ENCODE measurements around the gene PPIL1. TPM values are rescaled to one million over a fixed set of nuclear protein-coding genes. Genes with fewer than 3 reads are reported as not detected.

Gene PPIL1
- total RNA-seq, 3 donors from 2014 or later: 4.5 to 24.7 (median 19.7) TPM

DNA sequence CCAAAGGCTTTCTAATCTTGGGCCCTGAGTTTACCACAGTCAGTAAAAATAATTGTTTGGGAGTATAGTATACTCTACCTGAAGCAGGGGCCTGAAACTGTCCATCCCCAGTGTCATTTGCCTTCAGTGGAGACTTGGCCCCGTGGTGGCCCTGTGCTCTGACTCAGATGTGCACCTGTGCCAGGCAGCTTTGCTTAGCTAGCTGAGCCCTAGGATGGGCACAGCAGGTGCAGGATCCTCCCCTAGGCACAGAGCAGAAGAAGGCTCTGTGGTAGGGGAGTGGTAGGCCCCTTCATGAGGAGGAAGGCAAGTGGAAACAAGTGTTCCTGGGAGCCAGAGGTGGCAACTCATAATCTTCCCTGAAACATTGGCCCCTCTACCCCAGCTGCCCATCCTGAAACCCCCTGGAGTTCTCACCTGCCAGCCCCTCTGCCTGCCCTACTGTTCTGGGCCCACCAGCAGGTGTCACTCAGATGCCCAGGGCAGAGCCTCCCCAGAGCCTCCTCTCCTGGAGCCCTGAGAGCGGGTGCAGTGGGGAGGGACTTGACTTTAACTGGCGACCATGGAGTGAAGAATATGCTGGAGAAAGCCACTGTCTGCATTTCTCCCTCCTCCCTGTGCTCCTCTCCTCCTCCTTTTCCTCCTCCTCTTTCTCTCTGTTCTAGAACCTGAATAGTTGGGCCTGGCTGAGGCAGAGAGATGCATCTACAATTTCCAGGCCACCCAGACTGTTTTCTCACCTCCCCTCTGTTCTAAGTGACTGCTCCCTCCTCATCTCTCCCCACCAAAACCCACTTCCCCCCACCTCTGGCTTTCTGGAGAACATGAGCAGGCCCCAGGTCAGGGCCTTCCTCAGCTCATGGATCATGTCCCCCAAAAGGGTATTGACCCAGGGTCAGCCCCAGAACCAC, 38.2 kb downstream of the PPIL1 start:
- Histone ChIP-seq H3K4me1 (peaks cover 5% of the 10 kb centered on the region in 2 donors), H3K4me3 (no peak overlapping the region), H3K27me3 (no peaks in the 10 kb centered on the region), H3K9me3 (no peaks in the 10 kb centered on the region), H3K36me3 (no peaks in the 10 kb centered on the region), H3K27ac (no peak overlapping the region)
- TF ChIP-seq POLR2A (IDR thresholded peaks at IDR 0.05): no peak
- TF ChIP-seq, protein P1, sequence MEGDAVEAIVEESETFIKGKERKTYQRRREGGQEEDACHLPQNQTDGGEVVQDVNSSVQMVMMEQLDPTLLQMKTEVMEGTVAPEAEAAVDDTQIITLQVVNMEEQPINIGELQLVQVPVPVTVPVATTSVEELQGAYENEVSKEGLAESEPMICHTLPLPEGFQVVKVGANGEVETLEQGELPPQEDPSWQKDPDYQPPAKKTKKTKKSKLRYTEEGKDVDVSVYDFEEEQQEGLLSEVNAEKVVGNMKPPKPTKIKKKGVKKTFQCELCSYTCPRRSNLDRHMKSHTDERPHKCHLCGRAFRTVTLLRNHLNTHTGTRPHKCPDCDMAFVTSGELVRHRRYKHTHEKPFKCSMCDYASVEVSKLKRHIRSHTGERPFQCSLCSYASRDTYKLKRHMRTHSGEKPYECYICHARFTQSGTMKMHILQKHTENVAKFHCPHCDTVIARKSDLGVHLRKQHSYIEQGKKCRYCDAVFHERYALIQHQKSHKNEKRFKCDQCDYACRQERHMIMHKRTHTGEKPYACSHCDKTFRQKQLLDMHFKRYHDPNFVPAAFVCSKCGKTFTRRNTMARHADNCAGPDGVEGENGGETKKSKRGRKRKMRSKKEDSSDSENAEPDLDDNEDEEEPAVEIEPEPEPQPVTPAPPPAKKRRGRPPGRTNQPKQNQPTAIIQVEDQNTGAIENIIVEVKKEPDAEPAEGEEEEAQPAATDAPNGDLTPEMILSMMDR (IDR thresholded peaks at IDR 0.05): no peak
- TF ChIP-seq POLR2AphosphoS5 (IDR thresholded peaks at IDR 0.05): no peak
- intact Hi-C loops (cut with DNase I; ENCODE audit: low total_unique reads): loop anchor here (2.0 kb wide), 1 partner anchor 50 kb away; no protein-coding TSS in a partner anchor
- DNase-seq (ENCODE audit: low spot score in 2 of 2): no peak

DNA sequence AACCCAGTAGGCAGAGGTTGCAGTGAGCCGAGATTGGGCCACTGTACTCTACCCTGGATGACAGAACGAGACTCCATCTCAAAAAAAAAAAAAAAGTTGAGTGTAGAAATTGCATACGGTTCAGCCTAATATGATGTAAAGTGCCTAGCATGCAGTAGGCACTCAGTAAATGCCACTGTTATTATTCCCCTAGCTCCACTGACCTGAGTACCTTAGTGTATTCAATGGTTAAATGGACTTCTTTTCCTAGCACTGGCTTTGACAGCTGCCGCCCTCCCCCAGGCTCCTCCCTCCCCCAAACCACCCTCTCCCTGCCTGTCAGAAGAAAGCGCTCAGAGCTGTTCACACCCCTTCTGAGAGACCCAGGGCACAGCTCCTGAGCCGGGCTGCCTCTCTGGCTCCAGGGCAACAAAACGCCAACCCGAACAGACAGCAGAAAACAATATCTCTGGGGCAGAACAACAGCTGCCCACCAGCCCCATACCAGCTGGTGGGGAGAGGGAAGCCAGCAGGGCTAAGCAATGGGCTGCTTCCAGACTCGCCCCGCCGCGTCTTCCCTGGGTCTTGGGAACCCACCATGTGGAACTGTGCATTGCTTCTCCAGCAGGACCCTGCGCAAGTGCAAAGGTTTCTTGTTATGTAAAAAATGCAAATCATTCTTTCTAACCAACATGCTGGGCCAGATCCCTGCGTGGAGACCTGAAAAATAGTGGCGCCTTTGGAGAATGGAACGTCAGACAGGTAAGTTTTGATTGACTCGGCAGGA, 39.8 kb downstream of the PPIL1 start:
- Histone ChIP-seq H3K4me3 (no peak overlapping the region), H3K27ac (no peak overlapping the region), H3K27me3 (no peaks in the 10 kb centered on the region), H3K36me3 (no peaks in the 10 kb centered on the region), H3K9me3 (no peaks in the 10 kb centered on the region), H3K4me1 (peaks cover 5 to 9% of the 10 kb centered on the region in 2 donors)
- no peak for DNase-seq (ENCODE audit: low spot score in 2 of 2)
- TF ChIP-seq POLR2A (IDR thresholded peaks at IDR 0.05): no peak
- TF ChIP-seq POLR2AphosphoS5 (IDR thresholded peaks at IDR 0.05): no peak
- TF ChIP-seq, protein P1 (IDR thresholded peaks at IDR 0.05): no peak
- intact Hi-C loops (cut with DNase I; ENCODE audit: low total_unique reads): no loop called here

DNA sequence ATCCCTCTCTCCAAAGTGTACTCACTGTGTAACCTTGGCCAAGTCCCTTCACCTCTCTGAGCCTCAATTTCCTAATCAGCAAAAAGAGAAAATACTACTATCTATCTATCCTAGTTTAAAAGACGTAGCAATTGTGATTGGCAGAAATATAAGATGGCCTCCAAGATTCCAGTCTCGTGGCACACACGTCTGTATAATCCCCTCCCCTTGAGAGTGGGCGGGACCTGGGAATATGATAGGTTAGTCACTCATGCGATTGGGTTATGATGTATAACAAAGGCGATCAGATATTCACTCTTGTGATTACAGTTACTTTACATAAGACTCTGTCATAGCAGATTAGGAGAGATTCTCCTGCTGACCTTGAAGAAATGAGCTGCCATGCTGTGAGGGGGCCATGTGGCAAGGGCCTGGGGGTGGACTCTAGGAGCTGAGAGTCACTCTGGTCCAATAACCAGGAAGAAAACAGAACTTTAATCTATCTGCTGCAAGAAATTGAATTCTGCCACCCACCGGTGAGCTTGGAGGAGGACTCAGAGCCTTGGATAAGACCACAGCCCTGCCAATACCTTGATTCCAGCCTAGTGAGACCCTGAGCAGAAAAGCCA, 41.3 kb downstream of the PPIL1 start:
- TF ChIP-seq POLR2A (IDR thresholded peaks at IDR 0.05): no peak
- TF ChIP-seq POLR2AphosphoS5 (IDR thresholded peaks at IDR 0.05): no peak
- TF ChIP-seq, protein P1 (IDR thresholded peaks at IDR 0.05): no peak
- H3K27ac ChIP-seq: no peak overlapping the region
- intact Hi-C loops (cut with DNase I; ENCODE audit: low total_unique reads): no loop called here
- H3K4me1 ChIP-seq: peaks cover 0 to 9% of the 10 kb centered on the region in 2 donors
- no peaks in the 10 kb centered on the region for H3K9me3 ChIP-seq
- H3K36me3 ChIP-seq: no peaks in the 10 kb centered on the region
- H3K4me3 ChIP-seq: no peak overlapping the region
- DNase-seq (ENCODE audit: low spot score in 2 of 2): no peak
- H3K27me3 ChIP-seq: no peaks in the 10 kb centered on the region

DNA sequence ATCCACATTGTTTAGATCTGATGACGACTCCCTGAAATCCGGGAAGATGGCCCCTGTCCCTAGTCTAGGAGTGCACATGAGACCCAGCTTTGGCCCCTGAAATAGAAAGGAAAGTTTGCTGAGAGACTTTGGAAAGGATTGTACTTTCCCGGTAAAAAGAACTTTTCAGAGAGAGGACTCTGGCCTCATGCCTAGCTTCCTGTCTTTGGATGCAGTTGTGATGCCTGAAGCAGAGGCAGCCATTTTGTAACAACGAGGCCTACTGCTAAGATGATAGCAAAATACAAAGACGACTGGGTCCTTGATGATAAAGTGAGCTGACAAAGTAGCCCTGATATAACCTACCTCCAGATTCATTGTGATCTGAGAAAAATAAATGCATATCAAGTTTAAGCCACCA, 42.3 kb downstream of the PPIL1 start:
- intact Hi-C loops (cut with DNase I; ENCODE audit: low total_unique reads): no loop called here
- TF ChIP-seq POLR2AphosphoS5 (IDR thresholded peaks at IDR 0.05): no peak
- TF ChIP-seq, protein P1 (IDR thresholded peaks at IDR 0.05): no peak
- TF ChIP-seq POLR2A (IDR thresholded peaks at IDR 0.05): no peak
- no peaks in the 10 kb centered on the region for H3K27me3 ChIP-seq
- H3K4me1 ChIP-seq: peaks cover 0 to 9% of the 10 kb centered on the region in 2 donors
- H3K27ac ChIP-seq: no peak overlapping the region
- no peaks in the 10 kb centered on the region for H3K36me3 ChIP-seq
- no peaks in the 10 kb centered on the region for H3K9me3 ChIP-seq
- no peak overlapping the region for H3K4me3 ChIP-seq
- DNase-seq (ENCODE audit: low spot score in 2 of 2): no peak
